Measurements from ENCODE around the gene DHX35.

DNA sequence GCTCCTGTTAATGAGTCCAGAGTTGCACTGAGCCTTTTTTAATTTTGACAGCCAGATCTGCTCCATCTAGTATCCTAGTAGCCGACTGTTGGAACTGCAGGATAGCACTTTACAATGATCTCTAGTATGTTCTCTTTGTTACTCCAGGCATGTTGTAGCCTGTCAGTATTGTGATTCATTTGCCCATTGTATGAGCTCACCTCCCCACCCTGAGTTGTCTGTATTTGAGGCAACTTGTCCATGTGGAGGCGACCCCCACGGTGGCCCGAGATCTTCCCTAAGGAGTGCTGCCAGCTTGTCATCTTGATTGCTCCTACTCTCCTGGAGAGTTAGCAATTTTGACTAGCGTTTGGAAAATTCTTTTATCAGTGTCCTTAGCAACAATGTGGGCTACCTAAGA is 67.2 kb downstream of the DHX35 start:
- no peak for TF ChIP-seq POLR2AphosphoS5 (IDR thresholded peaks at IDR 0.05; ENCODE audit: borderline replicate concordance, low read depth, low read length)
- no peak for TF ChIP-seq EZH2 (IDR thresholded peaks at IDR 0.05)

All from SK-N-MC (cell line).